D721Med (cell line): ENCODE data around the gene ADGRL3.

Experiments used
- DNase-seq: peaks from one replicate; pipeline ENCODE4 v3.0.0; 2011; ENCODE audit warnings: low spot score; ENCODE audit not compliant: insufficient read length
- FAIRE-seq: peaks from 2 replicates; lab custom pipeline; 2011; peaks lifted over from hg19 to GRCh38; lab: Jason Lieb, UNC
- TF ChIP-seq, protein P1 (sequence below): IDR thresholded peaks from 2 replicates; pipeline ENCODE4 v1.5.1; 2012; ENCODE audit warnings: mild to moderate bottlenecking, control low read depth; ENCODE audit not compliant: insufficient read depth; ENCODE audit errors: missing control alignments

The ADGRL3 gene

DNA sequence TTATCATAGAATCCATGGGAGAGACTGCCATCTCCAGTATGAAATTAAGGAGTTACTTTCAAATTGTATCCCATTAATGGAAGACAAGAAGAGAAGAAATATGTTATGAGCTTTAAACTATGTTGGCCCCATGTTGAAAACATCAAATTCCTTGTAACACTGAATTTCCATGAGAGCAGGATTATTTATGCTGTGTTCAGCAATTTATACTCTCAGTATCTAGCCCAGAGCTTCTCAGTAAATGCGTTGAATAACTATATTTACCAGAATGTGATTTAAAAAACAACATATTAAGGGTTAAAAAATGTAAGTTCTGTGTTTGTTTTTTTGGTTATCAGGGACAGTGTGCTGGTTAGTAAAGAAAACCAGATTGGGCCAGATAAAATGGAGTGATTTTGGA is 74.2 kb downstream of the ADGRL3 start:
- DNase-seq (no peak), FAIRE-seq (no peak)
- TF ChIP-seq, protein P1, sequence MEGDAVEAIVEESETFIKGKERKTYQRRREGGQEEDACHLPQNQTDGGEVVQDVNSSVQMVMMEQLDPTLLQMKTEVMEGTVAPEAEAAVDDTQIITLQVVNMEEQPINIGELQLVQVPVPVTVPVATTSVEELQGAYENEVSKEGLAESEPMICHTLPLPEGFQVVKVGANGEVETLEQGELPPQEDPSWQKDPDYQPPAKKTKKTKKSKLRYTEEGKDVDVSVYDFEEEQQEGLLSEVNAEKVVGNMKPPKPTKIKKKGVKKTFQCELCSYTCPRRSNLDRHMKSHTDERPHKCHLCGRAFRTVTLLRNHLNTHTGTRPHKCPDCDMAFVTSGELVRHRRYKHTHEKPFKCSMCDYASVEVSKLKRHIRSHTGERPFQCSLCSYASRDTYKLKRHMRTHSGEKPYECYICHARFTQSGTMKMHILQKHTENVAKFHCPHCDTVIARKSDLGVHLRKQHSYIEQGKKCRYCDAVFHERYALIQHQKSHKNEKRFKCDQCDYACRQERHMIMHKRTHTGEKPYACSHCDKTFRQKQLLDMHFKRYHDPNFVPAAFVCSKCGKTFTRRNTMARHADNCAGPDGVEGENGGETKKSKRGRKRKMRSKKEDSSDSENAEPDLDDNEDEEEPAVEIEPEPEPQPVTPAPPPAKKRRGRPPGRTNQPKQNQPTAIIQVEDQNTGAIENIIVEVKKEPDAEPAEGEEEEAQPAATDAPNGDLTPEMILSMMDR = no peak

DNA sequence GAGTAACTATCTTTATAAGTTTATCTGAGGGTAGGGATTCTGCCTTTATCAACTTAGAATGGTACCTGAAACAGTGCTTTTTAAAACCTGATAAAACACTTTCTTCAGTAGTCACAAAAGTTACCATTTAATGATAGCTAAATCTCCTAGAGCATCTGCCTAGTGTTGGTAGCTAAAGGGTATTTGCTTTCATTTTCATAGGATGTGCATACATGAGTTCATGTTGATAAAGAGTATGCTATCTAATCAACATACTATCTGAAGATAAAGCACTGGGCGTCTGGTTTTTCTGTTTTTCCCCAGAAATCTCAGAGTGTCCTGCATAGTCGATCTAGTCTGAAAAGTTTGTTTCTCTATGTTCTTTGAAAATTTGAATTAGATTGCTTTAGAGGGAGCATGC is 75.1 kb downstream of the ADGRL3 start:
- DNase-seq = no peak
- TF ChIP-seq, protein P1 = no peak
- no peak for FAIRE-seq

DNA sequence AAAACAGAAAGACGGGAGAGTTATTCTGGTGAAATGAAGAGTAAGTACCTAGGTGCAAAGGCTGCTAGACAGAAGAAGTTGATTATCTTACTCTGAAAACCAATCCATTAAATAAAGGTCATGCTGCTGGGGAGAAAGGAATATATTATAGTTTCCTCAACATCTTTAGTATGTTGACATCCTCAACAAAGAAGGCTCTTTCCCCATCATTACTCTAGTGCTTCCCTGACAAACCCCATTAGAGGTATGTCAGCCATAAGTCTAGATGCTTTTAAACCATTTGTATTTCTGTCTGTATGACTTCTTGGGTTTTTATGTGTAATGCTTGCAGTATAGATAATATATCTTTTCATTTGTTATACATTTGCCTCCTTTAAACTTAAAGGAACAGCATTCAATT is 75.9 kb downstream of the ADGRL3 start:
- no peak for DNase-seq
- TF ChIP-seq, protein P1 = no peak
- no peak for FAIRE-seq

DNA sequence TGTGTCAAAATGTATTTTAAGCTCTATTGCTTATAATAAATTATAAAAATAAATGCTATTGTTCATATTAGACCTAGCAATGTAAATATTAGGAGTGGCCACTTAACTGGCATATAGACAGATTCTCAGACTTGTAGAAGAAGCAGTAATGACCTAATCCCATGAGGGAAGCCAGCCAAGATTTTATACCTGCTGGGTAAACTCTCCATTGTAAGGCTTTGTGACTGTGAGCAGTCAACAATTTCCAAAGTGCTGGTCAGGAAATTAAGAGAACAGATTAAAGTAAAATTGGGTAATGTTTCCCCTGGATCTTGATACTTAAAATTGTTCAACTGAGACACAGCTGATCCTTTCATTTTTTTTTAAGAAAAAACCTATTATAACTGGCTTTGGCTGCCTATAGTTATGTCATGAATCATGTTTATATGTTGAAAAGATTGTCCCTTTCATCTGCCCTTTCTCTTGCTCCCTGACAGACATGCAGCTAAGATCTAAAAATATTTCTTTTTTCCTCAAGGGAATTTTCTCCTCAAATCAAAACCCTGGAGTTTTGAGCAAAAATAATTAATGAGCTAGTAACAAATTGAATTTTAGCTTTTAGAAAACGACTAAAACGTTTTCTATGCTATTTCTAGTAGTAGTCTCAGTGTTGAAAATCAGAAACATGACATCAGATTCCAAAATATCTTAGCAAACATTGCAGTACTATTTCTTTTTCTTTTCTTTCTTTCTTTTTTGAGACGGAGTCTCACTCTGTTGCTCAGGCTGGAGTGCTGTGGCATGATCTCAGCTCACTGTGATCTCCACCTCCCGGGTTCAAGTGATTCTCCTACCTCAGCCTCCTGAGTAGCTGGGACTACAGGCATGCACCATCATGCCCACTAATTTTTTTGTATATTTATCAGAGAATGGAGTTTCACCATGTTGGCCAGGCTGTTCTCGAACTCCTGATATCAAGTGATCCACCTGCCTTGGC is 77.9 kb downstream of the ADGRL3 start:
- DNase-seq (no peak), FAIRE-seq (no peak)
- TF ChIP-seq, protein P1 = no peak

DNA sequence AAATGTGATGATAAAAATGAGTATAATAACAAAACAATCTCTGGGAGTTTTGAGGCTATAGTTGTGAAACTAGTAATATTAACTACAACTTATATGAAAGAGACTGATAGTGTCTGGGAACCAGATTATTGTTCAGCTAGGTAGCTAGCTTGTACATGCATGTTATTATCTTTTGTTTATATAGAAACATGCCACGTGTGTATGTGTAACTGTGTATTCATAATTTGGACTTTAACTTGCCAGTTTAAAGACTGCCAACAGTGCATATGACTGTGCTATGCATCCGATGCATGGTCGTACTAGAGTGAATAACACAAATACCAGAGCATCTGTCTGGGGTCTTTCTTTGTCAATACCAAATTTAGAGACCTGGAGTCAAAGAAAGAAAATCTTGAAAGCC is 92.2 kb downstream of the ADGRL3 start:
- no peak for DNase-seq
- TF ChIP-seq, protein P1 = no peak
- FAIRE-seq = no peak

DNA sequence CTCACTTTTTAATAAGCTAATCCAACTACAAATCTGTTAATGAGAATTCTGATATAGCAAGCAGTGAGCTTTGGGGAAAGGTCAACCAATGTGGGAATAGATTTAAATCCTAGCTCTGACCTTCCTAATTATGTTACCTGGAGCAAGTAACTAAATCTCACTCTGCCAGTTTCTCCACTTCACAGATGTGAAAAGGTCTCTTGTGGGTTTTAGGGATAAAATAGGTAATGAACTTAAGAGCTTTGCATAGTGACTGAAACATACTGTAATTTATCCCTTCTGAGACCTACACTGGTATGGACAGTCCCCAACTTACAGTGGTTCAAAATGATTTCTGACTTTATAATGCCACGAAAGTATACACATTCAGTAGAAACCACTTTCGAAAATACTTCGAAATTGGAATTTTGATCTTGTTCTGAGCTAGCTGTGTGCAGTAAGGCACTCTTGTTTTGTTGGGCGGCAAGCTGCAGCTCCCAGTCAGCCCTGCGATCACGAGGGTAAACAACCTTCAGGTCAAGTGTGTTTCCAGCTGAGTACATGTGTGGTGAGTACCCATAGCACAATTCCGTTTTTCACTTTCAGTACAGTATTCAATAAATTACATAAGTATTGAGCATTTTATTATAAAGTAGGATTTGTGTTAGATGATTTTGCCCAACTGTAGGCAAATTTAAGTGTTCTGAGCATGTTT is 93.7 kb downstream of the ADGRL3 start:
- FAIRE-seq (no peak), DNase-seq (no peak)
- TF ChIP-seq, protein P1 = no peak
